ENCODE measurements around the gene POU2F1.

DNA sequence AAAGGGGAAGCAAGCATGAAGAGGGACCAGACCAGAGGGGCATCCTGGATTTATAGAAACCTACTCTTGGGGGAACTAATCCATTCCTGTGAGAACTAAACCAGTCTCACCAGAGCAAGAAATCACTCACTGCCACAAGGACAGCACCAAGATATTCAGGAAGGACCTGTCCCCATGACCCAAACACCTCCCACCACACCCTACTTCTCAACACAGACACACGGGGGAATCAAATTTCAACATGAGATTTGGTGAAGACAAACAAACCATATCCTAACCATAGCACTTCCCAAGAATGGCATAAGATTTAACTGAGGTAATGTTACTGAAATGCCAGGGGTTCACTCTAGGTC is 12.1 kb upstream of the POU2F1 start:
- TF ChIP-seq, protein P1, sequence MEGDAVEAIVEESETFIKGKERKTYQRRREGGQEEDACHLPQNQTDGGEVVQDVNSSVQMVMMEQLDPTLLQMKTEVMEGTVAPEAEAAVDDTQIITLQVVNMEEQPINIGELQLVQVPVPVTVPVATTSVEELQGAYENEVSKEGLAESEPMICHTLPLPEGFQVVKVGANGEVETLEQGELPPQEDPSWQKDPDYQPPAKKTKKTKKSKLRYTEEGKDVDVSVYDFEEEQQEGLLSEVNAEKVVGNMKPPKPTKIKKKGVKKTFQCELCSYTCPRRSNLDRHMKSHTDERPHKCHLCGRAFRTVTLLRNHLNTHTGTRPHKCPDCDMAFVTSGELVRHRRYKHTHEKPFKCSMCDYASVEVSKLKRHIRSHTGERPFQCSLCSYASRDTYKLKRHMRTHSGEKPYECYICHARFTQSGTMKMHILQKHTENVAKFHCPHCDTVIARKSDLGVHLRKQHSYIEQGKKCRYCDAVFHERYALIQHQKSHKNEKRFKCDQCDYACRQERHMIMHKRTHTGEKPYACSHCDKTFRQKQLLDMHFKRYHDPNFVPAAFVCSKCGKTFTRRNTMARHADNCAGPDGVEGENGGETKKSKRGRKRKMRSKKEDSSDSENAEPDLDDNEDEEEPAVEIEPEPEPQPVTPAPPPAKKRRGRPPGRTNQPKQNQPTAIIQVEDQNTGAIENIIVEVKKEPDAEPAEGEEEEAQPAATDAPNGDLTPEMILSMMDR (IDR thresholded peaks at IDR 0.05): no peak
- TF ChIP-seq POLR2A (IDR thresholded peaks at IDR 0.05): no peak

All from lower leg skin (tissue), 3 donors.